ENCODE results near the gene AEN.

Gene AEN, protein sequence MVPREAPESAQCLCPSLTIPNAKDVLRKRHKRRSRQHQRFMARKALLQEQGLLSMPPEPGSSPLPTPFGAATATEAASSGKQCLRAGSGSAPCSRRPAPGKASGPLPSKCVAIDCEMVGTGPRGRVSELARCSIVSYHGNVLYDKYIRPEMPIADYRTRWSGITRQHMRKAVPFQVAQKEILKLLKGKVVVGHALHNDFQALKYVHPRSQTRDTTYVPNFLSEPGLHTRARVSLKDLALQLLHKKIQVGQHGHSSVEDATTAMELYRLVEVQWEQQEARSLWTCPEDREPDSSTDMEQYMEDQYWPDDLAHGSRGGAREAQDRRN

DNA sequence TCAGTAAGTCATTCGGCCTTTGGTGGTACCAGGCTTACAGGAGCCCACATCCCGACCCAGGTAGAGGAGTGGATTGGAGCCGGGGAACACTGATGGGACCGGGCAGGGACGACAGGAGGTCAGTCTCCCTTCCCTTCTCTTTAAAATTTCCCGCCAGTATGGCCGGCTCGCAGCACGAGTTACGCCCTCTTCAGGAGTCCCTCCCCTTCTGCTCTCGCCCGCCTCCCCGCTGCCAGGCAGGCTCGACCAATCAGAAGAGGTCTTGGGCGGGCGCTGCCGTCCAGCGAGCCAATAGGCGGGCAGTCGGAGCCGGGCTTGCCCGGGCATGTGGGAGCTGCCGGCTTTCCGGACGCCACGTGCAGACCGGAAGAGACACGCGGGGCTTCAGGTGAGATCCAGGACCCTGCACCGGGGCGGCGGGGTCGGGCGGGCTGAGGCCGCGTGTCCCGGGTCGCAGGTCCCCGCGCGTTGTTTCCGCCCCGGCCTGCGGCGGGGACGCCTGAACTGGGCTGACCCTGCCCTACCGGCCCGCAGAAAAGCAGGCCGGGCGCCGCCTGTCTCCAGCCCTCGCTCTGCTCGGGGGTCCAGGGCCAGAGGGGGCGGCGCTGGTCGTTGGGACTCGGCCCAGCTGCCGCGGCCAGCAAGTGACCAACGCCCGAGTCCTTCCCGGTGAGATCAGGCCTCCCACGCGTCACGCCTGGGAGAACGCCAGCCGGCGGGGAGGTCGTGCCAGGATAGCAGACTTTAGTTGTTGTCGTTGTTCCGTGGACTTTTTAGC is at the start of gene AEN:
AEN (plus strand) TSS at position 346 of the 778 bp plus-strand sequence. CDS start 4,870 bp downstream, outside the sequence.
- peak; percentile 97 for DNase-seq

DNA sequence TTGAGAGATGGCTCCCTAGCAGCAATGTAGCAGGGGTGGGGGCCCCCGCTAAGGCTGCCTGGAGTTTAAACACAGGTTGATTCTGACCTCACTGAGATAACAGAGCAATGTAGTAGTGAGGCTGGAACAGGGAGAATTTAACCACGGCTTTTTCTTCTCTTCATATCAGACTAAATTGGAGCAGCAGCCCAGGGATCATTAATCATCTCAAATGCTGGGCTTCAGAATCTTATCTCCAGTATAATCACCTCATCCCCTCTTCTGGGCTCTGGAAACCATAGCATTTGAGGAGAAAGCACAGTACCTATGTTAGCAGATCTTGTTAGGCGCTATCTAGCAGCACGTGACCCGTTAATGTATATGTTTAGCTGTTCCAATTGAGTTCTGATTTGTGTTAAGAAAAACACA is 49.3 kb upstream of the AEN start:
- DNase-seq, result no peak

DNA sequence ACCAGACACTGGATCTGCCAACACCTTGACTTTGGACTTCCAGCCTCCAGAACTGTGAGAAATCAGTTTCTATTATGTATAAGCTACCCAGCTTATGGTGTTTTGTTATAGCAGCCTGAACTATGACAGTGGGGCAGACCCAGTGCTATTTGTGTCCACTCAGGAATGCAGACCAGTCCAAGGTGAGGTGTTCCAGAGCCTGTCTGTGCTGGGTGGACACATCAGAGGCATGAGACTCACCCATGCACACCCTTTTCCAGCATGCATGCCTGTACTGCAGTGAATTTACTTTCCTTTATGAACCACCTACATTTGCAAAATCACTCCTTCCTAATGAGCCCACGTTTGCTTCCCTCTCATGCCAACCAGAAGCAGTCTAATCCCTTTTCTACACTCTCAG is 47.1 kb upstream of the AEN start:
- DNase-seq, result no peak

DNA sequence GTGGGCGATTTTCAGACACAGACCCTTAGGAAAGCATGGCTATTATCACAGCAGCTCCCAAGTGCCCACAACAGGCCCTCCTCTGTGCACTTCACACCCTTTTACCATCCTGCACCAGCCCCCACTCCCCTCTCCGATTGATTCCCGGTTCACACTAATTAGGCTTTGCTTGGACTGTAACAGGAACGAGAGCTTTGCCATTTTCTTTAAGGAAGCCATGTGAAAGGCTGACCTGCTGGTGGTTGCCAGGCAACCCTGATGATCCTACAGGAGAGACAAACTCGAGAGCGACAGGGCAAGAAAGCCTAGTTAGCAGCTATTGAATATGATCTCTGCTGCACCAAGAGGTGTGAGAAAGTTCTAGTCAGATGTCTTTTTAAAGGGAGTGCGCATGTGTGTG is 46.5 kb upstream of the AEN start:
- DNase-seq, result peak; percentile 22 to 83

DNA sequence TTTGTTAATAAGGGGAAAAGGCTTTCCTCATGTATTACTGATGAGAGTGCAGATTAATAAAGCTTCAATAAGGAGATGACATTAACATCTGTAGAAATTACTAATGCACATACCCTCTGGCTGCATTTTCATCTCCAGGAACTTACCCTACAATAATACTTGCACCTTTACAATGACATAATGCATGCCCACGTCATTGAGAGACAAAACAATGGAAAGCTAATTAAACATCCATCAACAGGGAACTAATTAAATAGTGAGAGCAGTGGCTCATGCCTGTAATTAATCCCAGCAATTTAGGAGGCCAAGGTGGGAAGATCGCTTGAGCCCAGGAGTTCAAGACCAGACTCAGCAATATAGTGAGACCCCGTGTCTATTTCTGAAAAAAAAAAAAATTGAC is 41.8 kb upstream of the AEN start:
- no peak for DNase-seq

DNA sequence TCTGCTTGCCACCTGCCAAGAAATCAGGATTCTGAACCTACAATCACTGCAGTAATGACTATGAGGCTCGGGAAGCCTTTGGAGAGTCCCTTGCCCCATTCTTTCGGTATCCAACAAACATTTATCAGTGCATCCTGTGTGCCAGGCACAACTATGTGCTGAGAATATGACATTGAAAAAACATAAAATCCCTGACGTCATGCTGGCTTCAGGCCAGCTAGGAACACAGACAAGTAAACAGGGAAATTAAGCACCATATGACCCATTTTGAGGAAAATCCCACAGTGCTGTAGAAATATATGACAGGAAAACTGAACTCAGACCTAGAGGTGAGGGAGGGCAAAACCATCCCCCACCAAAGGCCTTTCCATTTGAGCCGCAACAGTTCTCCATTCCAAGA is 40.6 kb upstream of the AEN start:
- peak; percentile 4 to 27 for DNase-seq

DNA sequence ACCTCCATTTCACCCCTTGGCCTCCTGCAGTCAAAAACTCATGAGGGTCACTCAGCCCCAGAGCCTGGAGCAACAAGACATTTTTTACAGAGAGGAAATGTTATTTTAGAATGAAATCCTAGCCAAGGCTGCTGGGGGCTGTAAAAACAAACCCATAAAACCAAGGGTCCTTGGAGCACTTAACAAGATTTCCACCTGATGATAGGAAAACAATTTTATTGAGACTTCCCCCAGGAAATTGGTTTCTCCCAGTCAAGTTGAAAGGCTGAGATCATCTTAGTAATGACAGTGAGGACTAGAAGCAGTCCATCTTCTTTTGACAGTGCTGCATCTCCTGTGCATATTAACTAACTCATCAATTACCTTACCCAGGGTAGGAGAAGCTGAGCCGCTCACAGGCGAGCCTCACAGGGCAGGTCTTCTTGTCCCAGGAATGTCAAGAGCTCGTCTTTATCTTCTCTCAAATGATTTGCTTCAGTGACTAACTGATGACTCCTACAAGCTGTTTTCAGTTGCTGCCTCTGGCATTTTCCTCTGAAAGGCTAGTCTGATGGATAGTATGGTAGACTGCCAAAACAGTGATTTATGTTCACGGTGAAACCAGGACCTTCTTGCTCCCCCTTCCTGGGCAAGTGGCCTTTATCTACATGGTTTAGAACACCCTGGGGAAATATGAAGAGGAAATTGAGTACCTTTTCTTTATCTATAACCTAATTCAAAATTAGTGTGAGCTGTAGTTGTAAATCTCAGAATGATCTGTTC is 34.6 kb upstream of the AEN start:
- DNase-seq, result no peak

DNA sequence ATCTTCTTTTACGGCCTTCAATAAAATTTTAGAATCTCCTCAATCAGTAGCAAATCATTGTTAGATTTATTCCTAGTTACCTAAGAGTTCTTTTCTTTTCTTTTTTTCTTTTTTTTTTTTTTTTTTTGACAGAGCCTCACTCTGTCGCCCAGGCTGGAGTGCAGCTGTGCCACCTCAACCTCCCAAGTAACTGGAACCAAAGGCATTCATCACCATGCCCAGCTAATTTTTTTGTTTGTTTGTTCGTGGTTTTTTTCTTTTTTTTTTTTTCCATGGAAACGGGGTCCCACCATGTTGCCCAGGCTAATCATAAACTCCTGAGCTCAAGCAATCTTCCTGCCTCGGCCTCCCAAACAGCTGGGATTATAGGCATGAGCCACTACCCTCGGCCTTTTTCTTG is 30.4 kb upstream of the AEN start:
- DNase-seq, result no peak

DNA sequence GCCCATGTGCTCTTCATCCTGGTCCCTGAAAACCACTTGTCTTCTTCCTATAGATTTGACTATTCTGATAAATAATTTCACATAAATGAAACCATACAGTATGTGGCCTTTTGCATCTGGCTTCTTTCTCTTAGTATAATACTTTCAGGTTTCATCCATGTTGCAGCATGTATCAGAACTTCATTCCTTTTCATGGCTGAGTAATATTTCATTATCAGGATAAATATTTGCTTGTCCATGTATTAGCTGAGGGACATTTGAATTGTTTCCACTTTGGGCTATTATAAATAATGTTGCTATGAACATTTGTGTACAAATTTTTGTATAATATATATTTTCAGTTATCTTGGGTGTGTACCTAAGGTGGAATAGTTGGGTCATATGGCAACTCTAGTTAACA is 29.8 kb upstream of the AEN start:
- no peak for DNase-seq

DNA sequence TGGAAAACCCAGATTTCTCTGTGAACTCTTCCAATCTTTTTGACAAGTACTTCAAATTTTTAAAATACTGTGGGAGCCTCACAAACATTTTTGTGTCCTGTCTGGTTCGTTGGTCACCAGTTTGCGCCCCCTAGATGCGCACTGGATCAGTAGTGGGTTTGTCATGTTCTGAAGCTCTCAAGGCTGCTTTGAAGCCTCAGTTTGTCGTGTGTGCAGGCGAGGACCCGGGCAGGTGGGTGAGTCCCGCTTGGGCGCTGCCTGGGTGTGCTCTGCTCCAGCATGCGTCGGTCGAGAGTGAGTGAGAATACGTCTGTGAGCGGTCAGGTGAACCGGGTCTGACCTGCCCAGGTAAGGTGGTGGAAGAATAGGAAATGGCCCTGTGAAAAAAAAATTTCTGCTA is 17.3 kb upstream of the AEN start:
- peak in 1 of 2 experiments; percentile 43 for DNase-seq

DNA sequence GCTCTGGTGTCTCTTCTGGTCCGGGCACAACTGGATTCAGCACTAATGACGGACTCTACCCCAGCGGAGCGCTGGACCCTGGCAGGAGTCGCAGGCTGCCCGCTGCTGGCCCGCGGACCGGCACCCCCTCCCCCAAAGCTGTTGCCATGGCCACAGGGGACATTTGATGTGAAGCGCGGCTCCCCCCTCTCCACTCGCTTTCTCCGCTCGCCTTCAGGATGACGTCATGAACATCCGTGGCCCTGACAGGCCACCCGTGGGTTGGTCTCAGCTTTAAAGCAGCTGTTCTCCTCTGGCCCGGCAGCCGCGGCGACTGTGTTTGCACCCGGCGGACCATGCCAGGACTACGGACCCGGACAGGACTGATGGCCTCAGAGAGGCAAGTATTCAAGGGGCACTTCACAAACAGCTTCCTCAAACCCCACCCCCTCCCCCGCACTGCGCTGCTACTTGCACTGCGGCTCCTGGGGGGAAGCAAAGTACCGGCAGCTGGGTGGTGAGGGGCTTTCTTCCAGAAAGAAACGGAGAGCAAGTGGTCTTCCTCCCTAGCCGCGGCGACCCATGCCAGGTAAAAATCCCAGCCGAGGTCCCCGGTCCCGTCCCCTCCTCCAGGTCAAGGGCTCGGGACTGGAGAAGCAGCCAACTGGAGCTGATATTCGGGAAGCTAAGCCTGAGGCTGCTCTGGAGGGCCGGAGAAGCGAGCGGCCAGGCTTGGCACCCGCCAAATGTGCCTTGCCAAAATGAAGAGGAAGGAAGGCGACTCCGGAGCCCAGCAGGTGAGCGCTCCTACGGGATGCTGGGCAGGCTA is 16.6 kb upstream of the AEN start:
- DNase-seq, result peak; percentile 54 to 67

DNA sequence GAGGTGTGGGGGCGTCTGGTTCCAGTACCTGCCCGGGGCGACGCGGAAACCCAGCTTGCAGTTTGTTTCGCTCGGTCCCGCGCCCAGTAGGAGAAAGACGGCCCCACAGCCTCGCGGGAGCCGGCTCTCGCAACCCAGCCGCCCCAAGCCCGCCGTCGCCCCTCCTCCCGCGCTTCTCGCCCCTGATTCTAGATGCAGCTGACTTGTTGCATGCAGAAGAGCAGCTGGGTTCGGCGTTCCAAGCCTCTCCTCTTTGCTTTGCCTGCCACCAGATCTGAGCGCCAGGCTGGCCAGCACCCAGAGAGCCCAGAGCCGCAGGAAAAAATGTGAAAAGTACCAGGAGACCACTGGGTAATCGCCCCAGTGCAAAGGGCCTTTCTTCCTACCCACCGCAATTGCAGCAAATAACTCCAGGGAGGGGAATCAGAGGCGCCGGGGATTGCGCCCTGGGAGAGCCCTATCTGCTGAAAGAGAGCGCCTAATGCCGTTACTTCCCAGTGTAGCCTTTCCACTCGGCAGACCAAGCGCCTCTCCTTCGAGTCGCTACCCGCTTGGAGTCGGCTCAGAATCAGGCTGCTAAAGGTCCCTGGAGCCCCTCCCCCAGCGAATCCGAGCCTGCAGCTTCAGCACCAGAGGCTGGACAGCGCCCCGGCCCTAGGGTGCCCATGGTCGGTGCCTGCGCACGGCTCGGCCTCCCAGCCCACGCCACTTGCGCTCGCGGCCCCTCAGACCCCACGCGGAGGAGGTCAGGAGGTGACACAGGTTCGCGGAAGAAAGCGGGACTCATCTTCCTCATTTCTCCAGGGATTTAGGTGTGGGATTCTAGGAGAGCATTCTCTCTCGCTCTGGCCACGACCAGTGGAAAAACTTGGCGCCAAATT is 15.7 kb upstream of the AEN start:
- DNase-seq, result peak; percentile 41 to 67

DNA sequence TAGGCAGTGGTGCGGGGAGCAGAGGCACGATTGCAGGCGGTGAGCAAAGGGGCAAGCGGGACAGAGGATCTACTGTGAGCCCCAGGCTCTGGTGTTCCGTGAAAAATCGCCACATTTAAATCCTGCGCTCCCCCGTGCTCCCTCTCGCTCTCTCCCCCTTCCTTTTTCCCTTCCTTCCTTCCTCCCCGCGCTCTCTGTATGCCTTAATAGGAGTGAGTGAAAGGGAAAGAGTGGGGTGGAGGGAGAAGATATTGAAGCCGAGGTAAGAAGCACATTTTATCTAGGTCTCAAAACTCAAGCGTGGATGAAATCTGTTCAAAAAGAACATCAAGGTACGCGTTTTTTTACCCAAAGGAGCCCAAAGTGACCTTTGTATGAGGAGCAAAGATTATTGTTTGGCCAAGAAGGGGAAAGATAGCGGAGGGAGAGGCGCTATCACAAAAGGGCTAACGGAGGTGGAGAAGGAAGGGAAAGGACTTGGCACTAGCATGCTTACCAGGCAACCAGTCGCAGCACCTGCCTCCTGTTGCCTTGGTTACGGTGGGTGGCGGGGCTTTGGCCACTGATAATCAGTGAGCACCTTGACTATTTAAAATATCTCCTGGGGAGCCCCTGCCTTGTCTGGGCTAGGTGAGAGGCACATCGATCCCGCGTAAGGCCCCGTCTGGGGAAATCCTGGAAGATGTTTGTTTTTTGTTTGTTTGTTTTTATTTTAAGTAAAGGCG is 14.9 kb upstream of the AEN start:
- DNase-seq, result peak in 1 of 2 experiments; percentile 23

DNA sequence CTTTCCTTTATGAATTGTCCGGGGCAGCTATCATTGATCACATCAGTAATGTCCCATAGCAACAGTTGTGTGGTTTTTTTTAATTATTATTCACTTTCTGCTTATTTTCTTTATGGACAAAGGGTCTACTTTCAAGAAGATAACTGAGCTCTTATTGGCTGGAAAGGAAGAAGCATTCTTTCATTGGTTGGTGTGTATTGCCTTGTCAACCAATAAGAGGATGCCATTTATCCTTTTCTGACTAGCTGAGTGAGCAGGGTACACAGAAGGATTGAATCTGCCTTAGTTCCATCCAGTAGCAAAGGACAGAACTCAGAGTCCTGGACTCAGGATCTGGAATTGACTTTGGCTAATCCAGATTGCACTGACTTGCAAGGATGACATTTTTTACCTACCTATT is 13.2 kb upstream of the AEN start:
- DNase-seq, result peak in 1 of 2 experiments; percentile 32

DNA sequence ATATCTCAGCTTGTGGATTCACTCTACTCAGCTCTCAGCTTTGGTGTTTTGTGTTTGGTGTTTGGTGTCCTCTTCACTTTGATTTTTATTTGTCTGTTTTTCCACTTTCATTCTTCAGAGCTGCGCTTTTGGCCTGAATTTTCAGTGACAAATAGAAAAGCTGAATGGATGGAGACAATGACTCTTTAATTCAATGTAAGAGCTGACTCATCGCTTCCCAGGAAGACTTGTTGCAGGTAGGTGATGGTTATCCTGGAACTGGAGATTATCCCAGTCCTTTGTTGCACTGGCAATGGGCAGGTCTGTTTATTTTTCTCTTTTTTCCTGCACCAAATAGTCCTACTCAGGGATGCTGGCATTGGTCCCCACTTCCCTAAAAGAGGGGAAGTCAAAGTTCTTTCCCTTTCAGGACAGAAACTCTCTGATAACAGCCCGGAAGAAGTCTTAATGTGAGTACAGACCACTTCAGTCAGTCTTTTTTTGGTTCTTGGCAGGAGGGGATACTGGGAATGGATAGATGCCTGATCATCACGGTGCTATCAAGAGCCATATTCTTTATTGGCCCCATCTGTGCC is 12.4 kb upstream of the AEN start:
- DNase-seq, result no peak

DNA sequence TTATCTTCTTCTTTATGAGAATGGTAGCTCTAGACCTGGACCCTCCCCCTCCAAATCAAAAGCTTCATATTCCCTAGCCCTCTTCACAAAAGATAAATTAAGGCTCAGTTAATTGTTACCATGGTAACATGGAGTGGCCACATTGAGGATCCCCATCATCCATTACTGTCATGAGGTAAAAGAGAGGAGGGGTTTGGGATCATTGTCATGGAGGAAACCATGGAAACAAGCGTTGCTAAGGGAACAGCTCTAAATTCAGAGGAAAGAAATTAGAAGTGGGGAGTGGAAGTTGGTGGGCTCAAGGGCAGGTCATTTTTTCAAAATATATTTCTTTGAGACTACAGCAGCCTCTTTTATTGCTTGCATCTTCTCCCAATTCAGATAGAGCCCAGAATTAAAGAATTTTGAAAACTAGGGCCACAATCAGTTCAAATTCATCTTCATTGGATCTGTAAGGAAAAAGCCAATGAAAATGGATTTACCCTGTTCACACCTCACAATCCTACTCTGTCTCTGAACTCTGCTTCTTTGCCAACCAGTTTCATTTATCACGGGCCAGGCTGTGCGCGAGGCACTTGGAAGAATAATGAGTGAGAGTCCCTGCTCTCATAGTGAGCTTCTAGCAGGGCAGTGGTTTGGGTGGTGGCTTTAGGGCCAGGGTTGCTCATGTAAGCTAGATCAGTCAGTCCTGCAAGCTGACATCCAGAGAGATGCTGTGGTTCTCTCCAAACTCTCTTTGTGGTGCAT is 11.6 kb upstream of the AEN start:
- peak in 1 of 2 experiments; percentile 29 for DNase-seq

DNA sequence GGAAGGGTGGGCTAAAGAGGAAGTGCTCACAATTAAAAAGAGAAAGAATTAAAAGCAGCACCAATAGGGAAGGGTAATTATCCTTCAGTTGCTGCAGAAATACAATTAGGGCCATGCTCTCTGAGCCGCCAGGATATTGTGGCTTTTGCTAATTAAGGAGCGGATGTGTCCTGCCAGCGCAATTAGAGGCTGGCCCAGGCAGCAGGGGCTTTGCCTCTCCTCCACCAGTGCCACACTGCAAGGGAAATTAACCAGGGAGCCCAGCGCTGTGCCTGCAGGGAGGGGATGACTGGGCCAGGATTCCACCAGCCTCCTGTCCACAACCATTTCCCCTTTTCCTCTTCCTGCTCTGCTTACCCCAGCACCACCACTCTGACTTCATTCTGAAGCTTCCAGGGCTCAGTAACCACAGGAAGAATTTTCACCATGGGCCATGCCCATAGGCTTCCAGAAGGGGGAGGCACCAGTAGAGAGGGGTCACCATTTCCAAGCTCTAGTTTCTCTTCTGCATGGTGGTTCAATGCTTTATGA is 10.4 kb upstream of the AEN start:
- DNase-seq, result no peak

DNA sequence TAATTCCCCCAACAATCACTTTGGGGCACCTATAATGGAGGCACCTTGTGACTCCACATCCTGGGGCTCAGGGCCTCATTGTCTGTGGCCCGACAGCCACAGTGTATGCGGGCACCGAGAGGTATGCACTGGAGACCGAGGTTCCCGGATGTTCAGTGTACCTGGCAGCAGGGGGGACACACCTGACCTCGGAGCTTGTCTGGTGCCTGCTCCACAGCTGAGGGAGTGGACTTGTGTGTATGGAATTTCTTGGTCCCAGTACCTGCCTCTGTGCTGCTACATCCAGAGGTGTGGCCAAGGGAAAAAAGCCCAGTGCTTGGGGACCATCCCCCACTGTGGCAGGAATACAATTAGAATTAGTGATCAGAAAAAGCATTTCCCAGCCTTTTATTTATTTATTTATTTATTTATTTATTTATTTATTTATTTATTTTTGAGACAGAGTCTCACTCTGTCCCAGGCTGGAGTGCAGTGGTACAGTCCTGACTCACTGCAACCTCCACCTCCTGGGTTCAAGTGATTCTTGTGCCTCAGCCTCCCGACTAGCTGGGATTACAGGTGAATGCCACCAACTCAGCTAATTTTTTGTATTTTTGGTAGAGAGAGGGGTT is 8.8 kb upstream of the AEN start:
- no peak for DNase-seq

All from NCI-H524 (cell line).